HL-60 (cell line): Measurements from ENCODE around the gene CD300C.

ENCODE experiments used
- CTCF ChIP-seq: IDR thresholded peaks from one replicate; pipeline ENCODE4 v1.5.1; 2011; ENCODE audit warnings: low read length, control low read depth, inconsistent platforms; ENCODE audit not compliant: insufficient read depth
- GABPA ChIP-seq: IDR thresholded peaks from 2 replicates; pipeline ENCODE4 v1.6.1; 2012; ENCODE audit warnings: low read depth
- POLR2AphosphoS5 ChIP-seq: IDR thresholded peaks from 2 replicates; pipeline ENCODE4 v1.6.1; 2012; ENCODE audit warnings: low read depth

- TF ChIP-seq POLR2AphosphoS5 (no peak), CTCF (no peak), GABPA (no peak)
These were observed 36.7 kb upstream of the CD300C start for GRCh38 chr17:74582633-74583032.
